ENCODE measurements around the gene ITGA1.

Gene ITGA1

GRCh38 chr5:52886206-52886605 is 98.5 kb downstream of the ITGA1 start:
- TF ChIP-seq PATZ1 (CRISPR knock-in tag; IDR thresholded peaks at IDR 0.05; ENCODE audit: borderline replicate concordance) (no peak), PPARA (CRISPR knock-in tag; IDR thresholded peaks at IDR 0.05; ENCODE audit: borderline replicate concordance) (no peak), ISL1 (CRISPR knock-in tag; IDR thresholded peaks at IDR 0.05) (no peak), ZNF8 (CRISPR knock-in tag; IDR thresholded peaks at IDR 0.05) (no peak), BACH2 (CRISPR knock-in tag; IDR thresholded peaks at IDR 0.05; ENCODE audit: borderline replicate concordance) (no peak), POU6F1 (CRISPR knock-in tag; IDR thresholded peaks at IDR 0.05; ENCODE audit: borderline replicate concordance, low read depth) (no peak), ZC3H10 (CRISPR knock-in tag; IDR thresholded peaks at IDR 0.05) (no peak)
- ATAC-seq = no peak

- TF ChIP-seq ISL1 (CRISPR knock-in tag; IDR thresholded peaks at IDR 0.05) (no peak), TCF4 (CRISPR knock-in tag; IDR thresholded peaks at IDR 0.05; ENCODE audit: borderline replicate concordance) (no peak), POU6F1 (CRISPR knock-in tag; IDR thresholded peaks at IDR 0.05; ENCODE audit: borderline replicate concordance, low read depth) (no peak), ZFP30 (CRISPR knock-in tag; IDR thresholded peaks at IDR 0.05) (no peak), ZNF70 (CRISPR knock-in tag; IDR thresholded peaks at IDR 0.05) (no peak), ZNF8 (CRISPR knock-in tag; IDR thresholded peaks at IDR 0.05) (no peak), BACH2 (CRISPR knock-in tag; IDR thresholded peaks at IDR 0.05; ENCODE audit: borderline replicate concordance) (no peak), TOX (CRISPR knock-in tag; IDR thresholded peaks at IDR 0.05; ENCODE audit: borderline replicate concordance) (no peak), OSR1 (CRISPR knock-in tag; IDR thresholded peaks at IDR 0.05) (no peak), CREB5 (CRISPR knock-in tag; IDR thresholded peaks at IDR 0.05; ENCODE audit: low read depth) (no peak), SNAI2 (CRISPR knock-in tag; IDR thresholded peaks at IDR 0.05) (no peak), ZC3H10 (CRISPR knock-in tag; IDR thresholded peaks at IDR 0.05) (no peak), PPARA (CRISPR knock-in tag; IDR thresholded peaks at IDR 0.05; ENCODE audit: borderline replicate concordance) (no peak), ESRRG (CRISPR knock-in tag; IDR thresholded peaks at IDR 0.05) (no peak)
- ATAC-seq = no peak
These were observed 99.3 kb downstream of the ITGA1 start for GRCh38 chr5:52887066-52887465.

- no peak for ATAC-seq
These were observed 100.6 kb downstream of the ITGA1 start for GRCh38 chr5:52888363-52888762.

GRCh38 chr5:52892242-52892878 is 104.6 kb downstream of the ITGA1 start:
- ATAC-seq = no peak
- TF ChIP-seq TOX (CRISPR knock-in tag; IDR thresholded peaks at IDR 0.05; ENCODE audit: borderline replicate concordance) (no peak), ZFP30 (CRISPR knock-in tag; IDR thresholded peaks at IDR 0.05) (no peak), SNAI2 (CRISPR knock-in tag; IDR thresholded peaks at IDR 0.05) (no peak), ARNTL (CRISPR knock-in tag; IDR thresholded peaks at IDR 0.05; ENCODE audit: borderline replicate concordance, low read depth) (no peak), ISL1 (CRISPR knock-in tag; IDR thresholded peaks at IDR 0.05) (no peak), OSR1 (CRISPR knock-in tag; IDR thresholded peaks at IDR 0.05) (no peak), ESRRG (CRISPR knock-in tag; IDR thresholded peaks at IDR 0.05) (no peak), PPARA (CRISPR knock-in tag; IDR thresholded peaks at IDR 0.05; ENCODE audit: borderline replicate concordance) (no peak)

More at GRCh38 chr5:52888363-52888762, 100.6 kb downstream of the ITGA1 start:
- no peak for TF ChIP-seq SNAI2 (CRISPR knock-in tag; IDR thresholded peaks at IDR 0.05)

GRCh38 chr5:52893105-52893504 is 105.4 kb downstream of the ITGA1 start:
- no peak for TF ChIP-seq RARB (CRISPR knock-in tag; IDR thresholded peaks at IDR 0.05)
- no peak for TF ChIP-seq ZFP30 (CRISPR knock-in tag; IDR thresholded peaks at IDR 0.05)
- no peak for TF ChIP-seq ZNF70 (CRISPR knock-in tag; IDR thresholded peaks at IDR 0.05)
- no peak for TF ChIP-seq GLIS3 (CRISPR knock-in tag; IDR thresholded peaks at IDR 0.05)
- peak; percentile 39; the same call in 1 of the 2 replicates for TF ChIP-seq ESRRG (CRISPR knock-in tag; IDR thresholded peaks at IDR 0.05)
- no peak for TF ChIP-seq PATZ1 (CRISPR knock-in tag; IDR thresholded peaks at IDR 0.05; ENCODE audit: borderline replicate concordance)
- peak; percentile 48 for TF ChIP-seq ISL1 (CRISPR knock-in tag; IDR thresholded peaks at IDR 0.05)
- TF ChIP-seq SNAI2 (CRISPR knock-in tag; IDR thresholded peaks at IDR 0.05) = no peak
- no peak for TF ChIP-seq ZC3H10 (CRISPR knock-in tag; IDR thresholded peaks at IDR 0.05)
- no peak for TF ChIP-seq ARNTL (CRISPR knock-in tag; IDR thresholded peaks at IDR 0.05; ENCODE audit: borderline replicate concordance, low read depth)
- TF ChIP-seq ZFP3 (CRISPR knock-in tag; IDR thresholded peaks at IDR 0.05) = no peak
- 0 out of 2 replicates have a peak, but pooled peaks have one; percentile 22 for TF ChIP-seq CREB5 (CRISPR knock-in tag; IDR thresholded peaks at IDR 0.05; ENCODE audit: low read depth)
- no peak for TF ChIP-seq PPARA (CRISPR knock-in tag; IDR thresholded peaks at IDR 0.05; ENCODE audit: borderline replicate concordance)
- peak; percentile 74 for ATAC-seq

Data from SK-N-SH treated with all-trans-retinoic acid at 6 μM for 48 hours (cell line).